ENCODE data around the gene NFIB.

The NFIB gene

DNA sequence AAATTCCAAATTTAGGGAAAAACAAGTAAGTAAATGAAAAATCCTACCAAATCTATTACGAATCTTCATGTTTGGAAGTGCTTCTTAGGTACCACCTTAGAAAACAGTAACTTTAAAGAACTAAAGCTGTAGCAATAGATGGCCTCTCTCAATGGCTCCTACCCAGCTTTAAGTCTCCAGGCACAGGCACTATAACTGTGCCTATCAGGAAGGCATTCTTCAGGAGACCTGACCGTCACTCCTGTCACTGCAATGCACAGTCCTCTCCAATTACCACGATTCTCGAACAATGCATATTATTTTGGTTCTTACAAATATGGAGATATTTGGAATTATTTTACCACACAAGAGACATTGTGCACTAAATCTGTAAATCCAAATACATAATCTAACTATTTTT, 12.9 kb downstream of the NFIB start:
- FAIRE-seq (no peak), DNase-seq (ENCODE audit: insufficient read length, low spot score) (no peak)
- TF ChIP-seq POLR2A (IDR thresholded peaks at IDR 0.05; ENCODE audit: low read depth, low read length) = no peak

GRCh38 chr9:14300588-14300987, 13.4 kb downstream of the NFIB start:
- no peak for TF ChIP-seq POLR2A (IDR thresholded peaks at IDR 0.05; ENCODE audit: low read depth, low read length)
- DNase-seq (ENCODE audit: insufficient read length, low spot score) = no peak
- no peak for FAIRE-seq

DNA sequence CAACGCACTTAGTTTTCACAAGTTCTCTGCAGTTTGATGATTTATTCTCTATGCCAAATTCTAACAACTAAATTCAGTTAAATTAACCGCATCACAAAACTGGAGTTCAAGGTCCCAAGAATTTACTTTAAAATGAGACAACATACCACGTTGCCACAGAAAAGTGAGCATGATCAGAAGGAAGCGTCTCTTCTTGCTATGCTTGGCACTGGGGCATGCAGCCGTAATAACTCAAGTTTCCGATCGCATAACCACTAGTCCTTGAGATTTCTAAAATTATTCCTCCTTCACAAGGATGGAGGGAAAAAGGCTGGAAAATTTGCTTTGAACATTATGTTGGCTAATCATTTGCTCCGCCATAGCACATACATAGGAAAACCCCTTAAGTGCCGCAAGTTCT, 13.9 kb downstream of the NFIB start:
- DNase-seq (ENCODE audit: insufficient read length, low spot score) = no peak
- FAIRE-seq = no peak
- TF ChIP-seq POLR2A (IDR thresholded peaks at IDR 0.05; ENCODE audit: low read depth, low read length) = no peak

DNA sequence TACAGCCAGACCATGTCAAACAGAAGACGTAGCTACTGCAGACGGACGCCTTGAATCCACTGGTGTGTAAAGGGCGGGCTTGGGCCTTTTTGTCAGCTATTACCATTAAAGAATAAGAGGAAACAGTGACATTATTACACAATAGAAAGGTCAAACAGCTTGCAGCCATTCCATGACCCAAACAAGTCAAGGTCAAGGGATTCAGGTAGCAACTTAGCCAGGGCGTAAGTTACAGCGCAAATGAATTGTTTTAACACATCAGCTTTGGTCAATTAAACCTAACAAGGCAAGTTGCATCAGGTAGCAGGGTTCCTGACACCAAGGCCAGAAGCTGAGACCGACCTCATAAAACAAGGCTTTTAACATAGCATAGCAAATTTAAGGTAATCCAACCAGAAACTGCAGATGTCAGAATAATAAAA, 15.3 kb downstream of the NFIB start:
- FAIRE-seq = no peak
- no peak for TF ChIP-seq POLR2A (IDR thresholded peaks at IDR 0.05; ENCODE audit: low read depth, low read length)
- no peak for DNase-seq (ENCODE audit: insufficient read length, low spot score)

DNA sequence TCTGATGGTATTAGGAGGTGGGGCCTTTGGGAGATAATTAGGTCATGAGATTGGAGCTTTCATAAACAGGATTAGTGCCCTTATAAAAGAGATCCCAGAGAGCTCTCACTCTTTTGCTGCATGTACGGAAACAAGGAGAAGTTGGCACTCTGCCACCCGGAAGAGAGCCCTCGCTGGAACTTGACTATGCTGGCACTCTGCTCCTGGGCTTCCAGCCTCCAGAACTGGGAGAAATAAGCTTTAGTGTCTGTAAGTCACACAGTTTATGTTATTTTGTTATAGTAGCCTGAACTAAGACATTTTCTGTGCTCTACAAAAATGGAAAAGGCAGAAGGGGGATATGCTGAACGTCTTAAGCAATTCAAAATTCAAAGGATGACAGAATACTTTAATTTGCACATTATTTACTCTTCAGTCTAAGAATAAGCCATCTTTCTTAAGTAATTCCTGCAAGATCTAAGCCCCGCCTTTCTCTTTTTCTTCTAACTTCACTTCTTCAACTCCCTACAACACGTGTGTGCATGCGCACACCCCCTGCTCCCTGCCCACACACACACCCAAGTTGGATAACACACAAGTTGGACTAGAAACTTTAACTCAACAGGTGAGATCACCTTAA, 17.3 kb downstream of the NFIB start:
- FAIRE-seq = no peak
- TF ChIP-seq POLR2A (IDR thresholded peaks at IDR 0.05; ENCODE audit: low read depth, low read length) = no peak
- no peak for DNase-seq (ENCODE audit: insufficient read length, low spot score)

DNA sequence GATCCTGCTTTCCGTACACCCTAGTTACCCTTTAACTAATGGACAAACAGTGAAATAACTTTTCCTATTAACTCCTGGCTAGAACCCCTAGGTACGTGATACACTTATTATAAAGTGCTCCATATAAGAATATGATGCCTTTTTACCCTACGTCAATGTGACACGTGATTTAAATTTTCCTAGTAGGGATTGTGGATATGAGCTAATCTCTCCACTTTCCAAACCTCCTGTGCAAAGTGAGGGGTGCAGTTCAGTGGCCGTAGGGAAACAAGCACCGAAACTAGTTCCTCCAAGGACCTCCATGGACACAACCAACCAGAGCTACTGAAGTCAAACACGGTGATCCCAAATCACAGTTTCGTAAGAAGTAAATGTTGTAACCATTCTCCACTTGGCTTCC, 19.3 kb downstream of the NFIB start:
- TF ChIP-seq POLR2A (IDR thresholded peaks at IDR 0.05; ENCODE audit: low read depth, low read length) = no peak
- DNase-seq (ENCODE audit: insufficient read length, low spot score) (no peak), FAIRE-seq (no peak)

- FAIRE-seq (no peak), DNase-seq (ENCODE audit: insufficient read length, low spot score) (no peak)
- no peak for TF ChIP-seq POLR2A (IDR thresholded peaks at IDR 0.05; ENCODE audit: low read depth, low read length)
These were observed 20.1 kb downstream of the NFIB start for GRCh38 chr9:14293801-14294200.

GRCh38 chr9:14292181-14292739, 21.7 kb downstream of the NFIB start:
- no peak for TF ChIP-seq POLR2A (IDR thresholded peaks at IDR 0.05; ENCODE audit: low read depth, low read length)
- DNase-seq (ENCODE audit: insufficient read length, low spot score) (no peak), FAIRE-seq (no peak)

GRCh38 chr9:14289916-14290315, 24.0 kb downstream of the NFIB start:
- no peak for DNase-seq (ENCODE audit: insufficient read length, low spot score)
- no peak for TF ChIP-seq POLR2A (IDR thresholded peaks at IDR 0.05; ENCODE audit: low read depth, low read length)
- FAIRE-seq = no peak

DNA sequence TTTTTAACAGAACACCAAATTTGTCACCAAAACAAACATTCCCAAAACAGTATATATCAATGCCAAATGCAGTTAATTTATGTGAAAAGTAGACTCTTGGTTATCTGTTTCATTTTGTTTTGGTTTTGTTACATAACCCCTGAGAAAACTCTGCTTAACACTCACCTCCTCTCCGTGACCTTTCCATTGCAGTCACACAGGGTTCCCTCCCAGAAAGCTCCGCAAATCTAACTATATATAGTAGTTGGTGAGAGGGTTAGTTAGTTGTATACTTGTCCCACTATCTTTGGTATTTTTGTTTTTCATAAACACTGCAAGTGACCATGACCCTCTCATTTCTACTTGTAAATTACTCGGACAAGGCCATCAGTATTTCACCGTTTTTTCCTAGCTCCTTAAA, 25.5 kb downstream of the NFIB start:
- TF ChIP-seq POLR2A (IDR thresholded peaks at IDR 0.05; ENCODE audit: low read depth, low read length) = no peak
- FAIRE-seq (no peak), DNase-seq (ENCODE audit: insufficient read length, low spot score) (no peak)

DNA sequence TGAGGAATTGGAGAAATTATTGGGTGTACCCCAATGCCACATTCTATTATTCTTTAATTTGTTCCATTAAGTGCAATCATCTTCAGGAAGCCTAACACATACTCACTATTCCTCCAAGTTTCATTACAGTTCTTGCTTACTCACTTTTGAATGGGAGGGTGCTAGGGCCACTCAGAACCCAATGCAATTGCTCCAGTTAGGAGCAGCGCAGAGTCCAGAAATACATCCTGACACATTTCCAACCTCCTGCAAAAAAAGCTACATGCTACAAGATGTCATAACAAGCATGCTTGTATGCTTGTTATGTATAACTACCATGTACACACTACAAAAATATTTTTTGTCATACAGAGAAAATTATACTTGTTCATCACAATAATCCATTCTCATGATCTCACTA, 27.8 kb downstream of the NFIB start:
- no peak for TF ChIP-seq POLR2A (IDR thresholded peaks at IDR 0.05; ENCODE audit: low read depth, low read length)
- DNase-seq (ENCODE audit: insufficient read length, low spot score) (no peak), FAIRE-seq (no peak)

DNA sequence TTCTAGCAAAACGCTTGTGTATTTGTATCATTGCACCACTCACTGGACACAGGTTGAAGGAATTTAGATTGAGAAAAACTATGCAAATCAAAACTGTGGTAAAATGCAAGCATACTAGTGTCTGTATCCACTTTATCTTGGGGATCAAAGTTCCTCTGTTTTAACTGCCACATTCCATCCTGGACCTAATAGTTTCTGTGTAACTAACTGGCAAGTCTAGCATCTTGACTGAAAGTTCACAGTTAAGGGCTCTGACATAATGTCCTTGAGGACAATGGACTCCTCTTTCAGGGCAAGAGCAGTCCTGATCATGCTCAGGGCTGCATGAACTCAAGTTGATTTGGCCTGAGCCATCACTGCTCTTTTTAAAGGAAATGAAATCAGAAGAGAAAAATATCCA, 30.7 kb downstream of the NFIB start:
- no peak for DNase-seq (ENCODE audit: insufficient read length, low spot score)
- TF ChIP-seq POLR2A (IDR thresholded peaks at IDR 0.05; ENCODE audit: low read depth, low read length) = no peak
- no peak for FAIRE-seq

GRCh38 chr9:14281876-14282275, 32.1 kb downstream of the NFIB start:
- no peak for FAIRE-seq

GRCh38 chr9:14281136-14281795, 32.7 kb downstream of the NFIB start:
- no peak for DNase-seq (ENCODE audit: insufficient read length, low spot score)
- TF ChIP-seq POLR2A (IDR thresholded peaks at IDR 0.05; ENCODE audit: low read depth, low read length) = no peak
- peak; percentile 33 for FAIRE-seq

More at GRCh38 chr9:14281876-14282275, 32.1 kb downstream of the NFIB start:
- TF ChIP-seq POLR2A (IDR thresholded peaks at IDR 0.05; ENCODE audit: low read depth, low read length) = no peak
- DNase-seq (ENCODE audit: insufficient read length, low spot score) = no peak

GRCh38 chr9:14279671-14280070, 34.3 kb downstream of the NFIB start:
- DNase-seq (ENCODE audit: insufficient read length, low spot score) (no peak), FAIRE-seq (peak; percentile 38)
- TF ChIP-seq POLR2A (IDR thresholded peaks at IDR 0.05; ENCODE audit: low read depth, low read length) = no peak
